T-helper 2 cell treated with Interferon-gamma antibody and Interleukin-4, amounts not matched to agents 5 μg/mL and 100 μg/mL, for 36 hours (primary cell): ENCODE data around the gene SS18L1.

Source experiments
- DNase-seq: peaks from one replicate; pipeline ENCODE4 v3.0.0; 2021; ENCODE audit warnings: low spot score
- H3K27ac Mint-ChIP-seq: one replicate; pipeline ENCODE4 v1.8.0; 2021; ENCODE audit warnings: mild to moderate bottlenecking, mixed read lengths
- H3K27me3 Mint-ChIP-seq: one replicate; pipeline ENCODE4 v1.8.0; 2021; ENCODE audit warnings: low read depth, mixed read lengths
- H3K36me3 Mint-ChIP-seq: one replicate; pipeline ENCODE4 v1.8.0; 2021; ENCODE audit warnings: low read depth, mixed read lengths
- H3K4me1 Mint-ChIP-seq: one replicate; pipeline ENCODE4 v1.8.0; 2021; ENCODE audit warnings: low read depth, mixed read lengths
- H3K4me3 Mint-ChIP-seq: one replicate; pipeline ENCODE4 v1.8.0; 2022; ENCODE audit warnings: mild to moderate bottlenecking, moderate library complexity, mixed read lengths
- H3K9me3 Mint-ChIP-seq: one replicate; pipeline ENCODE4 v1.8.0; 2021; ENCODE audit warnings: mixed read lengths

SS18L1 gene

DNA sequence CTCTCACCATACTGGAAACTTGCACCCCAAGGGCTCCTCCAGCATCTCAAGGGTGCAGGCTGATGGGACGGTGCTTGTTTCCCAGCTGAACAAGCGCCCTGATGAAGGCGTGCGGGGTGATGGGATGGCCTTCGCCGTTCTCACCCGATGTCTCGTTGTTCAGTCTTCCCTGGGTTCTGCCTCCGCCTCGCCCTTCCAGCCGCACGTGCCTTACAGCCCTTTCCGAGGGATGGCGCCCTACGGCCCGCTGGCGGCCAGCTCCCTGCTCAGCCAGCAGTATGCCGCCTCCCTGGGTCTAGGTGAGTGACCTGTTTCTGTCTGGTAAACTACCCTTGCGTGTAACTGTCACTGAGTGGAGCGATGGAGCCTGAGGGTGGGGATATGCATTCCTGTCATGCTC is 17.4 kb upstream of the SS18L1 start:
- peaks cover 52% of the 10 kb centered on the region for H3K36me3 Mint-ChIP-seq
- no peak for DNase-seq
- H3K27ac Mint-ChIP-seq, result no peak overlapping the region
- H3K27me3 Mint-ChIP-seq, result no peaks in the 10 kb centered on the region
- peaks cover 20% of the 10 kb centered on the region for H3K4me1 Mint-ChIP-seq
- no peak overlapping the region for H3K4me3 Mint-ChIP-seq
- H3K9me3 Mint-ChIP-seq, result no peaks in the 10 kb centered on the region

DNA sequence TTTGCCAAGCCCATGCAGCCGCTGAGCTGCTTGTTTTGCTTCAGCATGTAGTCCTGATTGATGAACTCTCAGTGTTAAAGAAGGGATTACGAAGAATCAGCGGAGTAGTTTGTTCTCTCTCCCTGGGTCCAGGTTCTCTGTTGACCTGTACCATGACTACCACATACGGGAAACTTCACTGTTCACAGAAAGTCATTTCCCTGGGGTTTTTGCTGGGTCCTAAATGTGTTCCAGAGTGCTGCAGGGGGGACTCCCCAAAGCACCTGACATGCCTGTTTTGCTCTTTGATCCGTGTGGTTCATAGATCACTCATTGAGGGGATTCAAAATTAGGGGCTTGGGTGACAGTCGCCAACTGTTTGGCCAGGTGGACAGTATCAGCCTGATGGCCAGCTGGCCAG is 15.8 kb upstream of the SS18L1 start:
- H3K9me3 Mint-ChIP-seq, result no peaks in the 10 kb centered on the region
- peak overlapping the region; percentile 16 for H3K27ac Mint-ChIP-seq
- peaks cover 25% of the 10 kb centered on the region for H3K4me1 Mint-ChIP-seq
- peaks cover 64% of the 10 kb centered on the region for H3K36me3 Mint-ChIP-seq
- H3K27me3 Mint-ChIP-seq, result no peaks in the 10 kb centered on the region
- H3K4me3 Mint-ChIP-seq, result no peak overlapping the region
- DNase-seq, result no peak

DNA sequence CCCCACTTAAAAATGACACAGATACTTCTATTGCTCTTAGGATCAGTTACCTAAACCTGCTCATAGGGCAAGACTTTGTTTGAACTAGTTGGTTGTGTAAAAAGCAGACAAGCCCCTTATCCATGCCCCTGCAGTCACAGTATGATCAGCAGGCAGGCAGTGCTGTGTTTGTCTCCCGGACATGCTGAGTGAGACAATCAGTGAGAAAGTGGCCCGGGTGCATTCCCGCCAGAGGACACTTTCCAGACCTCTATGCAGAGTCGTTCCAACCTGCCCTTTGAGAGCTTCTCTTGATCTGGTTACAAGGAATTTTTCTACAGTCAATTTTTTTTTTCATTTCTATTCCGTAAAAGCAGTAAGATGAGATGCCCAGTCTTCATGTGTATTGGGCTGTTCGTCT is 15.1 kb upstream of the SS18L1 start:
- Mint-ChIP-seq H3K27me3 (no peaks in the 10 kb centered on the region), H3K9me3 (no peaks in the 10 kb centered on the region), H3K4me1 (peaks cover 23% of the 10 kb centered on the region), H3K36me3 (peaks cover 71% of the 10 kb centered on the region), H3K4me3 (no peak overlapping the region), H3K27ac (no peak overlapping the region)
- no peak for DNase-seq

DNA sequence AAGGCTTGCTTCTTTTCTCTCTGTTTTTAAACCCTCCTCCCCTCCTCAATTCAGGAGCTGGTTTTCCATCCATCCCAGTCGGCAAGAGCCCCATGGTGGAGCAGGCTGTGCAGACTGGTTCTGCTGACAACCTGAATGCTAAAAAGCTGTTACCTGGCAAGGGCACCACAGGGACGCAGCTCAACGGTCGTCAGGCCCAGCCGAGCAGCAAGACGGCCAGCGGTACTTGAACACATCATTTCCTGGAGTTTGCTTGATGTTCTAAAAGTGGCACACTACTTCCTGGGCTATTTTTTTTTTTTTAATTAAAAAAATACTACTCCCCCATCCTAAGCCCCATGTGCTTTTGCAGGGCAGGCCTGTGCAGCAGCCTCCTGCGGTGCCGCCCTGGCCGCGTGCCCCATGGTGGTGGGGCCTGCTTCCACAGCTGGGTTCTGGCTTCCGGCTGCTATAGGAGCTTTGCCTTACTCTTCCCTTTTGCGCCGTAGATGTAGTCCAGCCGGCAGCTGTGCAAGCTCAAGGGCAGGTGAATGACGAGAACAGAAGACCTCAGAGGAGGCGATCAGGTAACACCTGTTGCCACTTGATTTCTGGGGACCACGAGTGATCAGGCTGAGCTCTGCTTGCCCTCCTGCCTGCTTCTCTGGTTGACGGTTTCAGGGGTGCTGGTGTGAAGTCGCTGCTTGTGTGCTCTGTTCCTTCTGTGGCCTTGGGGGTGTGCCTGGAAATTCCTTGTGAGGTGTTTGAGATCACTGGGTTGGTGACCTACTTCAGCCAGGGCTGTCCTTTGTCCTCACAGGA is 13.6 kb upstream of the SS18L1 start:
- peaks cover 11% of the 10 kb centered on the region for H3K4me1 Mint-ChIP-seq
- no peaks in the 10 kb centered on the region for H3K9me3 Mint-ChIP-seq
- DNase-seq, result no peak
- H3K36me3 Mint-ChIP-seq, result peaks cover 70% of the 10 kb centered on the region
- H3K27me3 Mint-ChIP-seq, result no peaks in the 10 kb centered on the region
- no peak overlapping the region for H3K4me3 Mint-ChIP-seq
- no peak overlapping the region for H3K27ac Mint-ChIP-seq

DNA sequence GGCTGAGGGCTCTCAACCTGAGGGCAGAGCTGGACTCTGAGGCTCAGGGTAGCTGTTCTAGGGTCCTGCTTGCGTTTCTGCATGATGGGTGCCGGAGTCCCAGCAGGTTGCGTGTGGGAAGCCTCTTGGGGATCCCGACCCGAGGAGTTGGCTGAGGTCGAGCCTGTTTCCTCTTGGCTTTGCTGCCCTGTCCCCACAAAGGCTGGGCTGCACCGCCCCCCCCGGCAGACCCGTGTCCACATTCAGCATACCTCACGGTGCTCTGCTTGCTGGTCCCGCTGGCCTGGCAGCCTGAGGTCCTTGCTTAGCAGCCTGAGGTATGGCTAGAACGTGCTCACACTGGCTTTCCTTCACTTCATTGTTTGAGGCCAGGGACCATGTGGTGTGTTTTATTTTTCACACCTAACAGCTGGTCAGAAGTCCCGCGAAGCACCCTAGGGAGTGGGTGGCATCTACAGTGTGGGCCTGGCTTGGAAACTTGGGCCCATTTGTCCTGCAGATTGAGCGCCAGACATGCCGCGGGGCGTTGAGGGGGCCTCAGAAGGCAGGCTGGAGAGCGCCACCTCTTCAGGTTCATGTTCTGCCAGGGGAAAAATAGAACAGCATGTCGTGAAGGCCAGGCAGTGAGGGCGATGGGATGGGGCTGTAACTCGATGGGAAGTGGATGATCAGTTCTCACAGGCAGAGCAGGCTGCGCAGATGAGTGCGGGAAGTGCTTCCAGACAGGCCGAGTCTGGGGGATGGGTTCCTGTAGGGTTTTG is 11.8 kb upstream of the SS18L1 start:
- H3K27me3 Mint-ChIP-seq, result no peaks in the 10 kb centered on the region
- H3K36me3 Mint-ChIP-seq, result peaks cover 68% of the 10 kb centered on the region
- no peaks in the 10 kb centered on the region for H3K9me3 Mint-ChIP-seq
- peaks cover 7% of the 10 kb centered on the region for H3K4me1 Mint-ChIP-seq
- DNase-seq, result no peak
- peak overlapping the region; percentile 52 for H3K27ac Mint-ChIP-seq
- H3K4me3 Mint-ChIP-seq, result peak overlapping the region; percentile 34

DNA sequence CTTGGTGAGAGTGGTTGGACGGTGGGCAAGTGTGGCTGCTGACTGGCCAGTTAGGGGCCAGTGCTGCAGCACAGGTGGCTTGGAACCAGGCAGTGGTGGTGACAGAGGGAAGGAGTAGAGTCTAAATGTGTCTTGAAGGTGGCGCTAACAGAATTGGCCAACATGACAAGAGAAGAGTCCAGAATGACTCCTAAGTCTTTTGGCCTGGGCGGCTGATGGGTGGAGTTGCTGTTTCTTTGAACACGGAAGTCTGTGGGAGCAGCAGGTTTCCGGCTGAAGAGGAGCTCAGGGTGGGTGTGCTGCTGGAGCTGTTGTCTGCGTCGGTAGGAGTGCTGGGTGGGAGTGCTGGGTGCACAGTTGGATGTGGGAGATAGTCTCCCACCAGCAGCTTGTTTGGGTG is 11.1 kb upstream of the SS18L1 start:
- Mint-ChIP-seq H3K4me3 (peak overlapping the region; percentile 34), H3K27ac (peak overlapping the region; percentile 52), H3K9me3 (no peaks in the 10 kb centered on the region), H3K4me1 (peaks cover 9% of the 10 kb centered on the region), H3K27me3 (no peaks in the 10 kb centered on the region), H3K36me3 (peaks cover 73% of the 10 kb centered on the region)
- DNase-seq, result no peak

DNA sequence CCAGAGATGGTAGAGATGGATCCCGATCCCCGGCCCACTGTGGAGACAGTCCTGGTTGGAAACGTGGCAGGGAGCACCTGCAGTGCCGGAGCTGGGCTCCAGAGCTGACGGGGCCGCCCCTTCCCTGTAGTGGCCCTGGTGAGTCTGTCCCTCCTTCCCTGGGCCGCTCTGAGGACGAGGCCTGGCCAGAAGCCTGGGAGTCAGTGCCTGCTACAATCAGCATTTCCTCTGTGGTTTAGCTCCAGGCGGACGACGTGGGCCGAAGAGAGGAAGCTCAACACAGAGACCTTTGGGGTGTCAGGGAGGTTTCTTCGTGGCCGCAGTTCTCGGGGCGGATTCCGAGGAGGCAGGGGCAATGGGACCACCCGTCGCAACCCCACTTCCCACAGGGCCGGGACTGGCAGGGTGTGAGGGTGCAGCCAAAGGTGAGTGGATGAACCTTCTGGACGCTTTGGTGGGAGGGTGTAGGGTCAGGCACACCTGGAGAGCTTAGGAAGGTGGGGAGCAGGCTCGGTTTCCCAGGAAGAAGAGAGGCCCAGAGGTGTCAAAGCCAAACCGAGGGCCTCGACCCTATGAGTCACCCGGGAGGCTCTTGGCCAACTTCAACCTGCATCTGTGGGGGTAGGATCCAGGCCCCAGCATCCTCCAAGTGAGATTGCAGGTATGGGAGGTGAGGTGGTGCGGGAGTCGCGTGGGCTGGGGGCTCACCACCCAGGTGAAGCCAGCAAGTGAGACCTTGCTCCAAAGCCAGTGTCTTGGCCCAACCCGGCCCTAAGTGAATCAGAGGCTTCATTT is 10.3 kb upstream of the SS18L1 start:
- Mint-ChIP-seq H3K9me3 (no peaks in the 10 kb centered on the region), H3K36me3 (peaks cover 78% of the 10 kb centered on the region), H3K4me3 (no peak overlapping the region), H3K27ac (peak overlapping the region; percentile 20), H3K27me3 (no peaks in the 10 kb centered on the region), H3K4me1 (peaks cover 14% of the 10 kb centered on the region)
- no peak for DNase-seq

DNA sequence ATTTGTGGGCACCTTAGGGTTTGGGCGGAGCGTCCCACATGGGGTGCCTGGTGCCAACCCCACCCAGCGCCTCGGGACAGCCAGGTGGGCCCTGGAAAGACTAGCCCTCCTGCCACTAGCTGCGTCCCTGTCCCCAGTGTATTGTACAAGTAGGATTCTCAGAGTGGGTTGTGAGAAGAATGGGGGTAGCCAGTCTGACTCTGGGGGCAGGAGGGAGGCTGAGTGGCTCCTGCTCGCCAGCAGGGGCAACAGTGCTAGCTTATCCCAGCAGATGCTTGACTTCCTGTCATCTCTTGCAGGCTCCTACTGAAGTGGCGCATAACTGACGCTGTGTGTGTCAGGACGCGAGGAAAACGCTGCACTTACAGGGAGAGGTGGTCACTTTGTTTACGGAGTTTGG is 9.7 kb upstream of the SS18L1 start:
- no peak overlapping the region for H3K4me3 Mint-ChIP-seq
- H3K4me1 Mint-ChIP-seq, result peaks cover 14% of the 10 kb centered on the region
- peaks cover 76% of the 10 kb centered on the region for H3K36me3 Mint-ChIP-seq
- no peaks in the 10 kb centered on the region for H3K9me3 Mint-ChIP-seq
- H3K27me3 Mint-ChIP-seq, result no peaks in the 10 kb centered on the region
- peak overlapping the region; percentile 58 for H3K27ac Mint-ChIP-seq
- DNase-seq, result no peak

DNA sequence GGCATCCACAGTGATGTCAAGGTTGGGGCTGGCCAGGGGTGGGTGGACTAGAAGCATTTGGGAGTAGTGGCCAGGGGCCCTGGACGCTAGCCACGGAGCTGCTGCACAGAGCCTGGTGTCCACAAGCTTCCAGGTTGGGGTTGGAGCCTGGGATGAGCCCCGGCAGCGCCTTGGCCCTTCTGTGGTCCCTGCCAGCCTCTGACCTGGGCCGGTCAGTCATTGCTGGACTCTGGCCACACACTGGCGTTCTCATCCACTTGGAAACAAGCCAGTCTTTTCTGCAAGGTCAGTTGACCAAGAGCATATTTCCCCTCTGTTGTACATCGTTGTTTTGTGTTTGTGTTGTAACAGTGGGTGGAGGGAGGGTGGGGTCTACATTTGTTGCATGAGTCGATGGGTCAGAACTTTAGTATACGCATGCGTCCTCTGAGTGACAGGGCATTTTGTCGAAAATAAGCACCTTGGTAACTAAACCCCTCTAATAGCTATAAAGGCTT is 8.8 kb upstream of the SS18L1 start:
- peaks cover 14% of the 10 kb centered on the region for H3K4me1 Mint-ChIP-seq
- no peaks in the 10 kb centered on the region for H3K9me3 Mint-ChIP-seq
- no peak overlapping the region for H3K27ac Mint-ChIP-seq
- peaks cover 79% of the 10 kb centered on the region for H3K36me3 Mint-ChIP-seq
- no peak overlapping the region for H3K4me3 Mint-ChIP-seq
- no peaks in the 10 kb centered on the region for H3K27me3 Mint-ChIP-seq
- DNase-seq, result no peak

DNA sequence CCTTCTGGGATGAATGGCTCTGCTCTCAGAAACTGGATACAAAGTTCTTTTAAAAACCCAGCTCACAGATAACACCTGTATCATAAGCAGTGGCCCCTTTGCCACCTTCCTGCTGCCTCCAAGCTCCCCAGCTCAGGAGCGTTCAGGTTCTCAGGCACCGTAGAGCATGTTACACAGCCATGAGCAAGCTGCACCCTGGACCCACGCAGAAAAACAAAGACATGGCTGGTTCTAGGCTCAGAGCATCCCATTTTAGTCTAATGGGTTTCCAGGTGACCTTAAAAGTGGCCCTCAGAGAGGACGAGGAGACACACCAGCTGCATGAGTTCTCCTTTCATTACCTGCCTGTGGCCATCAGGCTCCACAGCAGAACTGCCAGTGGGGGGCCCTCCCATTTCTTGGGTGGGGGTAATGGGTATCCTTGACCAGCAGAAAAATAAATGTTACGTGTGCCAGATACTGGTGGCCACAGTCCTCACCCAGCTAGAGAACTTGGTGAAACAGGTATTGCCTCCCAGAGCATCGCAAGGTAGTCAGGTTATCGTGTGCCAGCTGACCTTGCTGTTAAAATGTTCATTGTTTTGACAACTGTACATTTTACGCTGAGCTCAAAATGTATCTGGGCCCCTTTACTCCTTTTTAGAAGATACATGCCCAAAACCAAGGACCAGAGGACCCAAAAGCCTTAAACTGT is 7.8 kb upstream of the SS18L1 start:
- peaks cover 79% of the 10 kb centered on the region for H3K36me3 Mint-ChIP-seq
- no peak overlapping the region for H3K27ac Mint-ChIP-seq
- DNase-seq, result no peak
- no peak overlapping the region for H3K4me3 Mint-ChIP-seq
- no peaks in the 10 kb centered on the region for H3K9me3 Mint-ChIP-seq
- no peaks in the 10 kb centered on the region for H3K27me3 Mint-ChIP-seq
- peaks cover 21% of the 10 kb centered on the region for H3K4me1 Mint-ChIP-seq

DNA sequence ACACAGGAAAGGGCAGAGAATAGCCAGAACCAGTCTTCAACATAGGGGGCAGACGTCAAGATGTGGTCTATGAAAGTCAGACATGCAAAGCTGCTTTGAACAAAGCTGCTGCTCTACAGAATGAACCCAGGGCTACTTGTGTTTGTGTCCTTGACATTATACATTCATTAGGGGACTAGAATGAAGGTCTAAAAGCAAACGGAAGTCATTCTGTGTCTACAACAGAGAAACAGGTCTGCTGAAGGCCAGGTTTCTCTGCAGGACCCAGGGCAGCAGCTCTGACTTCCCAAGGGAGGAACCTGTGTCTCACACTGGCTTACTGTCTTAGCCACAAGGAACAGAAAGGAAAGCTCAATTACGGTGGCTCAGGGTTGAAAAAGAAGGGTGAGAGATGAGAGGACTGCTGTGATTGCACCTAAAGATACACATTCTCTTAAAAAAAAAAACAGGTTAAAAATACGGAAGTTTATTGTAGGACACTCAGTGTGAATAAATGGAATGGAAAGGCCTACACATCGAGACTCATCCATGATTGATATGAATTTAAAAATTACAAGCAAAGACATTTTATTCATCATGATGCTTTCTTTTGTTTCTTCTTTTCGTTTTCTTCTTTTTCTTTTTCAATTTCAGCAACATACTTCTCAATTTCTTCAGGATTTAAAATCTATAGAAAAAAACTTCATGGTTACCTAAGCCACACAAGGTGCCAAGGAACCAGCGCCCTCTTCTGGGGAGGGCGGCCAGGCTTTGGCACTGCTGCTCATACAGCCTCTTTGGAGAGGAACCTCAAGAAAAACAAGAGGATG is 7.1 kb upstream of the SS18L1 start:
- H3K36me3 Mint-ChIP-seq, result peaks cover 77% of the 10 kb centered on the region
- no peaks in the 10 kb centered on the region for H3K27me3 Mint-ChIP-seq
- DNase-seq, result peak; percentile 42
- no peak overlapping the region for H3K4me3 Mint-ChIP-seq
- no peaks in the 10 kb centered on the region for H3K9me3 Mint-ChIP-seq
- H3K4me1 Mint-ChIP-seq, result peaks cover 26% of the 10 kb centered on the region
- peak overlapping the region; percentile 74 for H3K27ac Mint-ChIP-seq

DNA sequence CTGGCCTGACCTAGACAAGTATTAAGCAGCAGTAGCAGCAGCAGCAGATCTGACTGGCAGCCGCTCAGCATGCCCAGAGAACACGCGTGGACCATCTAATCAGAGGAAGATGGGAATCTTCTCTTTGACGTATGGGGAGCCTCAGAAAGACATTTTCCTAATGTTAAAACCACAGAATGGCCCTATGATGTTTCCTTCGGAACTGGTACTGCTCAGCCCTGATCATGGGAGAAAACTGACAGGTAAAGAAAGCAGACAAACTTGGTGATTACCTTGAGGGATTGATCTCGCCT is 6.5 kb upstream of the SS18L1 start:
- no peak overlapping the region for H3K4me3 Mint-ChIP-seq

More for the DNA sequence above, 6.5 kb upstream of the SS18L1 start:
- no peaks in the 10 kb centered on the region for H3K9me3 Mint-ChIP-seq
- DNase-seq, result no peak
- peaks cover 30% of the 10 kb centered on the region for H3K4me1 Mint-ChIP-seq
- no peaks in the 10 kb centered on the region for H3K27me3 Mint-ChIP-seq
- H3K36me3 Mint-ChIP-seq, result peaks cover 79% of the 10 kb centered on the region
- peak overlapping the region; percentile 74 for H3K27ac Mint-ChIP-seq
